ENCODE results near the gene AP3D1.
"Not testable (repeated sequence)": the region's sequence is repeated elsewhere in the genome, so short reads cannot be mapped to it uniquely, and the experiment has no call there.

DNA sequence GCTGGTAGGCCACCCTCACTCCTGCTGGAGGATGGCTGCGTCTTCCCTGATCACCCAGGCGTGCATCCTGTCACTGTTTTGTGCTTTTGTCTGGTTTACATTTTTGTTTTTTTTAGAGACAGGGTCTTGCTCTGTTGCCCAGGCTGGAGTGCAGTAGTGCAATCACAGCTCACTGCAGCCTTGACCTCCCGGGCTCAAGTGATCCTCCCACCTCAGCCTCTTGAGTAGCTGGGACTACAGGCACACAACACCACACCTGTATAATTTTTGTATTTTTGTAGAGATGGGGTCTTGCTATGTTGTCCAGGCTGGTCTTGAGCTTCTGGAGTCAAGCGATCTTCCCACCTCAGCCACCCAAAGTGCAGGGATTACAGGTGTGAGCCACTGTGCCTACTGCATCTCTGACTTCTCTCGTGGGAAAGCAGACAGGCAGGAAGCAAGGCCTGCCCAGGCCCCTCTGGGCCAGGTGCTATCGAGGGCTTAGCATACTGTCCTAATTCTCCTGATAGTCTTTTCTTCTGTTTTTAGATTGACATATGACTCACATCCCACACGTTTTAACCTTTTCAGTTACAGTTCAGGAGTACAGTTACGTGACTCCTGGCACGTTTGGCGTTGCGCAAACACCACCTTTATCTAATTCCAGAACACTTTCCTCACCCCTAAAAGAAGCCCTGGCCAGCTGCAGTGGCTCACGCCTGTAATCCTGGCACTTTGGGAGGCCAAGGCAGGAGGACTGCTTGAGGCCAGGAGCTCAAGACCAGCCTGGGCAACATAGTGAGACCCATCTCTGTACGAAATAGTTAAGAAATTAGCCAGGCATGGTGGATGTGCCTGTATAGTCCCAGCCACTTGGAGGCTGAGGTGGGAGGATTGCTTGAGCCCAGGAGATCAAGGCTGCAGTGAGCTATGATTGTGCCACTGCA is 64.4 kb downstream of the AP3D1 start:
- TF ChIP-seq, protein P1, sequence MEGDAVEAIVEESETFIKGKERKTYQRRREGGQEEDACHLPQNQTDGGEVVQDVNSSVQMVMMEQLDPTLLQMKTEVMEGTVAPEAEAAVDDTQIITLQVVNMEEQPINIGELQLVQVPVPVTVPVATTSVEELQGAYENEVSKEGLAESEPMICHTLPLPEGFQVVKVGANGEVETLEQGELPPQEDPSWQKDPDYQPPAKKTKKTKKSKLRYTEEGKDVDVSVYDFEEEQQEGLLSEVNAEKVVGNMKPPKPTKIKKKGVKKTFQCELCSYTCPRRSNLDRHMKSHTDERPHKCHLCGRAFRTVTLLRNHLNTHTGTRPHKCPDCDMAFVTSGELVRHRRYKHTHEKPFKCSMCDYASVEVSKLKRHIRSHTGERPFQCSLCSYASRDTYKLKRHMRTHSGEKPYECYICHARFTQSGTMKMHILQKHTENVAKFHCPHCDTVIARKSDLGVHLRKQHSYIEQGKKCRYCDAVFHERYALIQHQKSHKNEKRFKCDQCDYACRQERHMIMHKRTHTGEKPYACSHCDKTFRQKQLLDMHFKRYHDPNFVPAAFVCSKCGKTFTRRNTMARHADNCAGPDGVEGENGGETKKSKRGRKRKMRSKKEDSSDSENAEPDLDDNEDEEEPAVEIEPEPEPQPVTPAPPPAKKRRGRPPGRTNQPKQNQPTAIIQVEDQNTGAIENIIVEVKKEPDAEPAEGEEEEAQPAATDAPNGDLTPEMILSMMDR (IDR thresholded peaks at IDR 0.05 in 8 of 11, conservative IDR thresholded peaks at IDR 0.05 in 3 of 11): not testable (repeated sequence)
- TF ChIP-seq POLR2AphosphoS5 (IDR thresholded peaks at IDR 0.05): peak in 1 of 3 donors; percentile 76
- not testable (repeated sequence) for TF ChIP-seq POLR2A (IDR thresholded peaks at IDR 0.05)

All from spleen (tissue), 7 donors.